Measurements from ENCODE around the gene CEP19. TPM values are rescaled to one million over a fixed set of nuclear protein-coding genes. Genes with fewer than 3 reads are reported as not detected.

Gene CEP19
- total RNA-seq, 1 experiment from 2014 or later, result 7.1 TPM

DNA sequence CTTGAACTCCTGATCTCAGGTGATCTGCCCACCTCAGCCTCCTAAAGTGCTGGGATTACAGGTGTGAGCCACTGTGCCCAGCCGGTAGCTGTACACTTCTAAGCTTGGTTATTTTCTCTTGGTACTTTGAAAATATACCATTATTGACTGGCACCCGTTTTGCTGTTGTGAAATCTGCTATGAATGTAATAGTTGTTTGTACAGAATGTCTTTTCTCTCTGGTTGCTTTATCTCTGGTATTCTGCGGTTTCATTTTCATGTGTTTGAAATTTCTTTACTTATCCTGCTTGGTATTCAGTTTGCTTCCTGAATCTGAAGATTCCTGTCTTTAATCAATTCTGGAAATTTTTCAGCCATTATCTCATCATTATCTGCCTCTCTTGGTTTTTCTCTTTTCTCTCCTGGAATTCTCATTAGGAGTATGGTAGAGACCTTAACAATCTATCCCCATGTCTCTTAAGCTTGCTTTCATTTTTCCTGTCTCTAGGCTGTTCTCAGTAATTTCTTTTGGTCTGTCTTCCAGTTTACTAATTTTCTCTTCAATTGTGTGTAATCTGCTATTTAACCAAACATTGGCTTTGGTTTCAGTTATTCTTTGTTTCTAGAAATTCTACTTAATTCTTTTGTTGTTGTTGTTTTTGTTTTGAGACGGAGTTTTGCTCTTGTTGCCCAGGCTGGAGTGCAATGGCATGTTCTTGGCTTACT, 24.8 kb upstream of the CEP19 start:
- in situ Hi-C loops (cut with HindIII; ENCODE audit: low pct_unique_long_range_greater_than_20kb, low sequenced_read_pairs), result no loop called here
- TF ChIP-seq, protein P1, sequence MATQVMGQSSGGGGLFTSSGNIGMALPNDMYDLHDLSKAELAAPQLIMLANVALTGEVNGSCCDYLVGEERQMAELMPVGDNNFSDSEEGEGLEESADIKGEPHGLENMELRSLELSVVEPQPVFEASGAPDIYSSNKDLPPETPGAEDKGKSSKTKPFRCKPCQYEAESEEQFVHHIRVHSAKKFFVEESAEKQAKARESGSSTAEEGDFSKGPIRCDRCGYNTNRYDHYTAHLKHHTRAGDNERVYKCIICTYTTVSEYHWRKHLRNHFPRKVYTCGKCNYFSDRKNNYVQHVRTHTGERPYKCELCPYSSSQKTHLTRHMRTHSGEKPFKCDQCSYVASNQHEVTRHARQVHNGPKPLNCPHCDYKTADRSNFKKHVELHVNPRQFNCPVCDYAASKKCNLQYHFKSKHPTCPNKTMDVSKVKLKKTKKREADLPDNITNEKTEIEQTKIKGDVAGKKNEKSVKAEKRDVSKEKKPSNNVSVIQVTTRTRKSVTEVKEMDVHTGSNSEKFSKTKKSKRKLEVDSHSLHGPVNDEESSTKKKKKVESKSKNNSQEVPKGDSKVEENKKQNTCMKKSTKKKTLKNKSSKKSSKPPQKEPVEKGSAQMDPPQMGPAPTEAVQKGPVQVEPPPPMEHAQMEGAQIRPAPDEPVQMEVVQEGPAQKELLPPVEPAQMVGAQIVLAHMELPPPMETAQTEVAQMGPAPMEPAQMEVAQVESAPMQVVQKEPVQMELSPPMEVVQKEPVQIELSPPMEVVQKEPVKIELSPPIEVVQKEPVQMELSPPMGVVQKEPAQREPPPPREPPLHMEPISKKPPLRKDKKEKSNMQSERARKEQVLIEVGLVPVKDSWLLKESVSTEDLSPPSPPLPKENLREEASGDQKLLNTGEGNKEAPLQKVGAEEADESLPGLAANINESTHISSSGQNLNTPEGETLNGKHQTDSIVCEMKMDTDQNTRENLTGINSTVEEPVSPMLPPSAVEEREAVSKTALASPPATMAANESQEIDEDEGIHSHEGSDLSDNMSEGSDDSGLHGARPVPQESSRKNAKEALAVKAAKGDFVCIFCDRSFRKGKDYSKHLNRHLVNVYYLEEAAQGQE (IDR thresholded peaks at IDR 0.05; ENCODE audit: insufficient read depth in 1 of 2, low read depth in 2 of 2, low read length in 1 of 2), result no peak
- TF ChIP-seq TCF7L2 (IDR thresholded peaks at IDR 0.05; ENCODE audit: low read depth, low read length) (no peak), SIN3A (IDR thresholded peaks at IDR 0.05; ENCODE audit: borderline replicate concordance, insufficient read depth, low read depth, low read length) (no peak), POLR2AphosphoS5 (IDR thresholded peaks at IDR 0.05; ENCODE audit: low read depth, low read length) (no peak)
- TF ChIP-seq, protein P2, sequence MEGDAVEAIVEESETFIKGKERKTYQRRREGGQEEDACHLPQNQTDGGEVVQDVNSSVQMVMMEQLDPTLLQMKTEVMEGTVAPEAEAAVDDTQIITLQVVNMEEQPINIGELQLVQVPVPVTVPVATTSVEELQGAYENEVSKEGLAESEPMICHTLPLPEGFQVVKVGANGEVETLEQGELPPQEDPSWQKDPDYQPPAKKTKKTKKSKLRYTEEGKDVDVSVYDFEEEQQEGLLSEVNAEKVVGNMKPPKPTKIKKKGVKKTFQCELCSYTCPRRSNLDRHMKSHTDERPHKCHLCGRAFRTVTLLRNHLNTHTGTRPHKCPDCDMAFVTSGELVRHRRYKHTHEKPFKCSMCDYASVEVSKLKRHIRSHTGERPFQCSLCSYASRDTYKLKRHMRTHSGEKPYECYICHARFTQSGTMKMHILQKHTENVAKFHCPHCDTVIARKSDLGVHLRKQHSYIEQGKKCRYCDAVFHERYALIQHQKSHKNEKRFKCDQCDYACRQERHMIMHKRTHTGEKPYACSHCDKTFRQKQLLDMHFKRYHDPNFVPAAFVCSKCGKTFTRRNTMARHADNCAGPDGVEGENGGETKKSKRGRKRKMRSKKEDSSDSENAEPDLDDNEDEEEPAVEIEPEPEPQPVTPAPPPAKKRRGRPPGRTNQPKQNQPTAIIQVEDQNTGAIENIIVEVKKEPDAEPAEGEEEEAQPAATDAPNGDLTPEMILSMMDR (IDR thresholded peaks at IDR 0.05), result no peak
- Histone ChIP-seq H3K9me3 (ENCODE audit: control insufficient read depth, insufficient read depth, low read depth, low read length) (no peaks in the 10 kb centered on the region), H3K27me3 (ENCODE audit: control insufficient read depth, insufficient read depth, low read length) (no peaks in the 10 kb centered on the region), H3K4me3 (ENCODE audit: low read depth in 2 of 2, low read length in 2 of 2) (no peak overlapping the region), H3K4me1 (ENCODE audit: control insufficient read depth, insufficient read depth, low read length) (peaks cover 3% of the 10 kb centered on the region), H3K27ac (ENCODE audit: low read length) (no peak overlapping the region), H3K36me3 (ENCODE audit: control insufficient read depth, insufficient read depth, low read length) (peaks cover 6% of the 10 kb centered on the region; the same call in 1 of the 2 replicates)
- no peak for ATAC-seq
- POLR2A ChIA-PET, result interaction anchor here (0.6 kb wide), 1 partner anchor 208 kb away, joined by 3 read pairs; no protein-coding TSS in a partner anchor
- intact Hi-C loops (cut with micrococcal nuclease; ENCODE audit: unreplicated experiment), result no loop called here
- no peak for DNase-seq (ENCODE audit: low read depth, low spot score)
- CTCF ChIA-PET, result interaction anchor here (0.6 kb wide), 1 partner anchor 16 kb away, joined by 3 read pairs; no protein-coding TSS in a partner anchor
- BruUV-seq (replicated peaks), result no TSS peak

DNA sequence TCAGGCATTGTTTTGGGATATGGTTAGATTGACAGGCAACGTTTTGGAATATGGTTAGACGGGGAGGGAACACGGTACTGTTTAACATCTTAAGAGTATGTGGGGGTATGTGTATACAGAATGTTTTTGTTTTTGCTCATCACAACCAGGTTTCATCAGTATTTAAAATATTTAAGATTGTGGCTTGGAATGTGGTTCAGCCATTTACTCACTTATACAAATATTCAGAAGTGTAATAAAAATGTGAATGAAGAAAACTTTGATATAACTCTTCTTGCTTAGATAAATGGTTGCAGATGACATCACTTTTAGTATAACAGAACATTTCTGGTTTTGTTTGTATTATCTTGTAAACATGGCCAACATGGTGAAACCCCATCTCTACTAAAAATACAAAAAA, 23.7 kb upstream of the CEP19 start:
- no peaks in the 10 kb centered on the region for H3K4me1 ChIP-seq (ENCODE audit: control insufficient read depth, insufficient read depth, low read length)
- H3K27ac ChIP-seq (ENCODE audit: low read length), result no peak overlapping the region
- H3K36me3 ChIP-seq (ENCODE audit: control insufficient read depth, insufficient read depth, low read length), result peaks cover 6% of the 10 kb centered on the region; the same call in 1 of the 2 replicates
- no TSS peak for BruUV-seq (replicated peaks)
- CTCF ChIA-PET, result no interaction called here
- TF ChIP-seq, protein P2 (IDR thresholded peaks at IDR 0.05), result no peak
- TF ChIP-seq SIN3A (IDR thresholded peaks at IDR 0.05; ENCODE audit: borderline replicate concordance, insufficient read depth, low read depth, low read length) (no peak), POLR2AphosphoS5 (IDR thresholded peaks at IDR 0.05; ENCODE audit: low read depth, low read length) (no peak), TCF7L2 (IDR thresholded peaks at IDR 0.05; ENCODE audit: low read depth, low read length) (no peak)
- TF ChIP-seq, protein P1 (IDR thresholded peaks at IDR 0.05; ENCODE audit: insufficient read depth in 1 of 2, low read depth in 2 of 2, low read length in 1 of 2), result no peak
- no peaks in the 10 kb centered on the region for H3K27me3 ChIP-seq (ENCODE audit: control insufficient read depth, insufficient read depth, low read length)
- no peak overlapping the region for H3K4me3 ChIP-seq (ENCODE audit: low read depth in 2 of 2, low read length in 2 of 2)
- DNase-seq (ENCODE audit: low read depth, low spot score) (no peak), ATAC-seq (no peak)
- POLR2A ChIA-PET, result no interaction called here
- no peaks in the 10 kb centered on the region for H3K9me3 ChIP-seq (ENCODE audit: control insufficient read depth, insufficient read depth, low read depth, low read length)
- in situ Hi-C loops (cut with HindIII; ENCODE audit: low pct_unique_long_range_greater_than_20kb, low sequenced_read_pairs), result no loop called here
- intact Hi-C loops (cut with micrococcal nuclease; ENCODE audit: unreplicated experiment), result no loop called here
